Stimulated activated CD8-positive, alpha-beta memory T cell treated with anti-CD3 and anti-CD28 coated beads, Interleukin-2, amount 100 ng/mL, for 48 hours (primary cell): Measurements from ENCODE around the gene DLGAP3.

Experiments used
- DNase-seq, 2 donors: peaks; one replicate each; pipeline ENCODE4 v3.0.0-alpha.2; 2020; ENCODE audit warnings: low read depth in 2 of 2

Gene DLGAP3

DNA sequence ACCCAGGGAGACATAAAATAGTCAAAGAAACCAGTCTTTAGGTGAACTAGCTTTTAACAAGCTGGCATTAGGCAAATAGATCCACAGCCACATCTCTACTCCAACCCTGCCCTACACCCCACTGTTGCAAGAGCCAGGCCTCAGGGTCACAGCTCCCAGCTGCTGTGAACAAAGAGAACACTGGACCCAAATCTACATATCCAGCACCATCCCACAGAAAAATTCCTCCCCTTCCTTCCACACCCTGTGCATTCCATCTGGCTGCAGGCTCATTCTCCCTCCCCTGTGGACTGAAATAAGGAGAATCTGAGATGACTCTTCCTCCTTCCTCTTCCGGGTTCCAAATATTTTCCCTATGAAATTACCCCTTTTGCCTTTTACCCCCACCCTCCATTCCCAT, 23.2 kb downstream of the DLGAP3 start:
- no peak for DNase-seq

DNA sequence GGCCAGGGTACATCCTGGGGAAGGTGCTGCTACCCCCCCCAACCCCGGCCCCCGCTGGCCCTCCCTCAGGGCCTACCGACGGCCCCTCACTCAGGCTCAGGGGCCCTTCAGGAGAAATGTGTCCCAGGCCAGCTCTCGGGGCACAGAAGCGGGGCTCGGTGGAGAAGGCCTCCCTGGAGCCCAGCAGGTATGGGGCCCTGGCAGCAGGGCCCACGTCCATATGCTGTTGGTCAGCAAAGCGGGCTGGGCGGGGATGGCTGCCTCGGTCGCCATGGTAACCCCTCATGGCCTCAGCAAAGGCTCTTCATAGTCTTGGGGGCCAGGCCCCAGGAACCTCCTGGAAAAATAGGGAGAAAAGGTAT, 24.4 kb downstream of the DLGAP3 start:
- DNase-seq = no peak

DNA sequence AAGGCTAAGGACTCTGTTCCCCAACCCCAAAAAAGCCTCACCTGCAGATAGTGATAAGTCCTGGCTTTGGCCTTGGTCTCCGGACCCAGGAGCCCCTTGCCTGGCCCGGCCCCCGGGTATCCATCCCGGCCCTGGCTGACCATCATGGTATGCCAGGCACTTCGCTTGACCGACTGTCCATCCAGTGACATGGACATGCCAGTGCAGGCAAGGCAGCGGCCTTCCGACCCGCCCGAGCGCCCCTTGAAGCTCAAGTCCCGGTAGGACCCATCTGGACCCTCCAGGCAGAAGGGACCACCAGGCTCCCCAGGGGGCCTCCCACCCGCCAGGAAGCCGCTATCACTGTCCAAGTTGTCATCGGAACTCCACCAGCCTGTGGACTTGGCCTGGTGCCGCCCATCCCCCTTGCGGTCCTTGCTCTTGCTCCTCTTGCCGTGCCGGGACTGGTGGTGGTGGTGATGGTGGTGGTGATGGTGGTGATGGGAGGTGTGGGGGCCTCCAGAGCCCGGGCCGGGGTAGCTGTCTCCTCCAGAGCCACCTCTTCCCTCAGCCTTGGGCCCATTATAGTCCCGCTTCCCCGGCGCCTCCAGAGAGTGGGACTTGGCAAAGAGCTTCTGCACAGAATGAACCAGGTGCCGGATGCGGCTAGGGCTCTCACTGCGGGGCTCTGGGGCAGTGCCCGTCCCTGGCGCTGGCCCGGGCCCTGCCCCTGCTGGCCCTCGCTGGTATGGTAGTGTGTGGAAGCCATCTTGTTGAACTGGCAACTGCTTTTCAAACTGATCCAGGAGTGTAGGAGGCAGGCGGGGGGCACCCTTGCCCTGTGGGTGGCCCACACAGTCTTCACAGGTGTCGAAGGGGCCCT, 25.0 kb downstream of the DLGAP3 start:
- DNase-seq = no peak

DNA sequence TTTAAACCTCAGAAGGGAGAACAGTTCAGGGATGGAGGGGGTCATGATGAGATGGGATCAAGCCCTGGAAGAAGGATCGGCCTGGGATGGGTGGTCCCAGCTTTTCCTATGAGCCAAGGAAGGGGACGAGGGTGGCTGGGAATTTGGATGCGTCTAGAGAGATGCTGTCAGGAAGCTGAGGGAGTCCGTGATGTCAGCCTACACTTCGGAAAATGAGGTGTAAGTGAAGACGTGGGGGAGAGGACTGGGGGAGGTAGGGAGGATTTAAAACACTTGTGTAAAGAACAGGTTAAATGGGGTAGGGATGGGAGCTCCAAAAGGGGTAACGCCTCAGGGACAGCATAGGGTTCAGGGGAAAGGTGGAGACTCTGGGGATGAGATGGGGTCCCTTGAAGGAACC, 27.5 kb downstream of the DLGAP3 start:
- no peak for DNase-seq

DNA sequence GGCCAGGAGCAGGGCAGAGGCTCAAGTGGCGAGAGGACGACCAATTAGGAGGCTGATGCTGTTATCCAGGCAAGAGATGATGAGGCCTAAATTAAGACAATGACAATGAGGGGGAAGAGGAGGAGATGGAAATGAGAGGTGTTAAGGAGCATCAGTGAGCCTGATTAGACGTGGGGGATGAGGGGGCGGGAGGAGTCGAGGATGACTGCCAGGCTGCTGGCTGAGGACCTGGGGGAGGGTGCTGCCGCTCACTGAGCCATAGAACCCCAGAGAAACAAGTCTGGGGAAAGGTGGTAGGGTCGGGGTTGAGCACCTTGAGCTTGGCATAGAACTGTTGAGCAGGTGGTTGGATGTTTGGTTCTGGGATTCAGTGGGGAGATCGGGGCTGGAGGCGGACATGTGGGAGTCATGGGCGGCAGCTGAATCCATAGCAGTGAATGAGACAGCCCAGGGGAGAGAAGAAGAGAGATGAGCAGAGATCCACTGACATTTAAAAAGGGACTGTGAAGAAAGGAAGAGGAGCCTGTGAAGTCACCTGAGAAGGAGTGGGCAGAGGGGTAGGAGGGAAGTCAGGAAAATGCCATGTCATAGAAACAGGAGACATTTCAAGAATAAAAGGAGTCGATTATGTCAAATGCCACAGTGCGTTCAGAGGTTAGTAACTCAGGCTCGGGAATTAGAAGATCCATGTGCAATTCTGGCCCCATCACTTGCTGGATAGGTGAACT, 28.5 kb downstream of the DLGAP3 start:
- DNase-seq = no peak

DNA sequence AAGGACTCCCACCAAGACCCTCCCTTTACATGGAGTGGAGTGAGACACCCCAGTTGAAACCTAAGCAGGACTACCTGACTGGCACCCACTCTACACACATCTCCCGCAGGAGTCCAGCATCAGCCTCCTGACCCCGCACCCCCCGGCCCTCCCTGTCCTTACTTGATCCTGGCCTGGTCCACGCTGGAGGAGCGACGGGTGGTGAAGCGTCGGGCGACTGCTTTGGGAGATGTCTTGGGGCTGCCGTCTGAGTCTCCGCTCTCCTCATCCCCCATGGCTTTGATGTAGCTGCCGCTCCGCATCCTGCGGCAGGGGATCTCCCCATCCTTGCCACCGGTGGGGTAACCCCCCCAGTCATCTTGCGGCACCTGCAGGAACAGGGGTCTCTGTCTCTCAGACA, 29.5 kb downstream of the DLGAP3 start:
- no peak for DNase-seq

DNA sequence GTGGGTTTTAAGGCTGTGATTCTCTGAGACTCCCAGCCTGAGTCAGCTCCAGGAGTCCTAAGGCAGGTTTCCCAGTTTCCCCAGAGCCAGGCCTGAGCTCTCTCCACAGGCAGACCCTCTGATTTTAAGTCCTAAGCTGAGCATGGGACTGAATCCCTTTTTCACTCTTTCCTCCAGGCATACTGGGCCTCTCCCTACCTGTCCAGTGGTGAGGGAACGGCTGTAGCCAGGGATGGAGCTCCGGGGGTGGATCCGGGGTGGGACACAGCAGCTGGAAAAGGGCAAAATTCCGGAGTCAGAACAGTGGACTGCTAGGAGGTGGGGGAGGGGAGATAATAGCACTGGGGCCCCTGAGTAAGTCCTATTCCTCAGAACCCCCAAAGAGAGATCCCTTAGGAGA, 30.0 kb downstream of the DLGAP3 start:
- no peak for DNase-seq

GRCh38 chr1:34898330-34898761, 31.1 kb downstream of the DLGAP3 start:
- no peak for DNase-seq

- DNase-seq = no peak
Observed at GRCh38 chr1:34896612-34897011, 32.8 kb downstream of the DLGAP3 start.

DNA sequence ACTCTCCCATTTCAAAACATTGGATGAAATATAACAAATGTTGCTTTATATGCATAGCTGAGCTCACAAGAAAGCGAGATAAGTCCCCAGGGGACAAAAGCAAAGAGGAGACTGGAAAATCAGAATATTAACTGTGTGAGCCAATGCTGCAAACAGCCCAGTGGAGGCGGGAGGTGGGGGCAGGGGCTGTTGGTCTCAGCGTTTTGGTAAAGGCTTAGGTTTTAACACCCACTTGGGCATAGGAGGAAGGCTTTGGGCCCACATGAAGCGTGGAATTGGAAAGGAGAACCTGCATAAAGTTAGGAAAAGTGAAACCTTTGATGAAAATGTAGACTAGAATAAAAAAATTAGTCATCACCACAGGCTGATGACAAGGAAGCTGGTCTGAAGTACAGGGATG, 39.7 kb downstream of the DLGAP3 start:
- DNase-seq = no peak

- DNase-seq = no peak
Observed at GRCh38 chr1:34887593-34887992, 41.9 kb downstream of the DLGAP3 start.

DNA sequence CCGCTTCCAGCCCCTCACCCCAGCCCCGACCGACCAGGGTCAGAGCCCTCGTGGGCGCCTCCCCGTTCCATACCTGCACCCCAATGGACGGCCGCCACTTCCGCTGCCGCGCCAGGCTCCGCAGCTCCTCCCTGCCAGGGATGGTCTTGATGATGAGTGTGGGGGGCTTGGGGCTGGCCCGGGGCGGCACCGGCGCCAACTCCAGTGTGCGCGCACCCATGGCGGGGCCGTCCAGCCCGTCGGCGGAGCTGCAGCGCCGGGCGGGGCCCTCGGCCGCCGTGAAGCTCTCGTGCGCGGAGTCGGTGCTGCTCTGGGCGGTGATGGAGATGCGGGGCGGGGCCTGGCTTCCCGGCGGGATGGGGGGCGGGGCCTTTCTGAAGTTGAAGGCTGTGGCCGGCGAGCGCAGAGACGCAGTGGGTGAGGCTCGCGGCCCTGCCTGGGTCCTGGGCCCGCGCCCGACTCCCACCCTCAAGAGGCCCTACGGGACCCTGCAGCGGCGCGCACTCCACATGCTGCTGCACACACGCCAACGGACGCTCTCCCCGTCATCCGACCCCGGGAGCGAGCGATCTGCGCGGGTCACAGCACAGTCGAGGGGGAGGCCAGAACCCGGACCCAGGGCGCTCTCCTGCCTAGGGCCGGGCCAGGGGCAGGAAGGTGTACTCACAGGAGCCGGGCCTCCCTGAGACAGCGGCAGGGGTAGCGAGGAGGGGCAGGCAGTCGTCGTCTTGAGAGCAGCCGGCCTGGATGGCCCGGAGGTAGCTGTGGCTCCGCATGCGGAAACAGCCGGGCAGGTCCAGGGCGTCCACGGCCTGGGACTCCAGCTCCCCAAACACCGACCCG, 43.8 kb downstream of the DLGAP3 start:
- peak; percentile 52 to 65 for DNase-seq

DNA sequence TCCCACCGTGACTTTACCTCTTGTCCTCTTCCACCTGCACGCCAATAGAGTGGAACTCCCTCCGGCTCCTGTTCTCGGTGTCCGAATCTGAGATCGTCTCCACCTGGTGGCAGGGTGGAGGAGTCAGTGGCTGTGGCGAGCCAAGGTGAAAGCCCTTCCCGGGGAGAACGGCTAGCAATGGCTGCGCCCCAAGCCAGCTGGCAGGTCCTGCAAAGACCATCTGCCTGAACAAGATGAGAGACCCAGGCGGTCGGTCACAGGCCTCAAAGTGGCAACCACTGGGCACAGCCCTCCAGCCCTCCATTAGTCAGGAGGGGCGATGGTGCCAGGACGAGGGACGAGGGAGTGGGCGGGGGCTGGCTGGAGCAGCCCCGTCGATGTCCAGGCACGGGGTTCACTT, 44.5 kb downstream of the DLGAP3 start:
- DNase-seq = no peak

DNA sequence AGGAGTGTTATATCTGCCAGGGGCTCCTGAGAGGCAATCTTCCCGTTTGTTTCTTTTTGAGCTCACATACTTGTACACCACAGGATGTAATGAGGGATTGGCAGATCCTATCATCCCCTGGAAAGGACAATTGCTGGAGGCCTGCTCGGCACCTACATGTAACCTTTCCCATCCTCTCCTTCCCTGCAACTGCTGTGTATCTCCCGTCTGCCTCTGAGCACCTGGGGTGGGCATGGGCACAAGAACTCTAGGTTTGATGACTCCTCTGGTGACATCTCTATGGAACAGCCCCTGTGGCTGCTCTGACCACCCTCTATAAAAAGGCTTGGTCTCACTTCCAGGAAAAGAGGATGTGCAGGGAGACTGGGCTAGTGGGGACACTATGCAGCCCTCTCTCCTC, 44.9 kb downstream of the DLGAP3 start:
- no peak for DNase-seq

DNA sequence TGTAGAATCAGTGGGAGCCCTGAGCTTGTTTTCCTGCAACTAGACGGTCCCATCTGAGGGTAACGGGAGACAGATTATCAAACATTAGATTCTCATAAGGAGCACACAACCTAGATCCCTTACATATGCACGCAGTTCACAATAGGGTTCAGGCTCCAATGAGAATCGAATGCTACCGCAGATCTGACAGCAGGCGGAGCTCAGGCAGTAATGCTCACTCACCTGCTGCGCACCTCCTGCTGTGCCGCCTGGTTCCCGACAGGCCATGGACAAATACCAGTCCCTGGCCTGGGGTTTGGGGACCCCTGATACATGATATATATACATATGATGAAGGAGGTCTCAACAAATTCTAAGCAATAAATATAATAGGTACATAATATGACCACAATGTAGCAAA, 50.2 kb downstream of the DLGAP3 start:
- no peak for DNase-seq

DNA sequence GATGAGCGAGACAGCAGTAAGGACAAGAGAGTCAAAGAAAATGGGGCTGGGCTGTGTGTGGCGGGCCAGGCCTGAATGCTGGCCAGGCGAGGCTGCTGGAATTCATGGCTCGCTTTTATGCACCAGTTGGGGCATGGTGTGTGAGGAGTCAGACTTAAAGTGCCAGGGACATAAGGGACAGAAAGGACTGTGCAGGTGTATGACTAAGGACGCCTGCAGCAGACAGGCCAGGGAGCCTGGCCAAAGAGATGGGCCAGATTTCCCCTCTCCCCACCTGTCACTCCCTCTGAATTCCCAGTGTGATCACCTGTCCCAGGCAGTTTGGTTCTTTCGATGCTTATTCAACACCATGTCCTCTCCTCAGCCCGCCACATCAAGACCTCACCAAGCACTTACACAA, 53.0 kb downstream of the DLGAP3 start:
- no peak for DNase-seq

GRCh38 chr1:34874296-34874952, 55.0 kb downstream of the DLGAP3 start:
- DNase-seq = no peak

- DNase-seq = no peak
Observed at GRCh38 chr1:34872133-34872503, 57.3 kb downstream of the DLGAP3 start.

DNA sequence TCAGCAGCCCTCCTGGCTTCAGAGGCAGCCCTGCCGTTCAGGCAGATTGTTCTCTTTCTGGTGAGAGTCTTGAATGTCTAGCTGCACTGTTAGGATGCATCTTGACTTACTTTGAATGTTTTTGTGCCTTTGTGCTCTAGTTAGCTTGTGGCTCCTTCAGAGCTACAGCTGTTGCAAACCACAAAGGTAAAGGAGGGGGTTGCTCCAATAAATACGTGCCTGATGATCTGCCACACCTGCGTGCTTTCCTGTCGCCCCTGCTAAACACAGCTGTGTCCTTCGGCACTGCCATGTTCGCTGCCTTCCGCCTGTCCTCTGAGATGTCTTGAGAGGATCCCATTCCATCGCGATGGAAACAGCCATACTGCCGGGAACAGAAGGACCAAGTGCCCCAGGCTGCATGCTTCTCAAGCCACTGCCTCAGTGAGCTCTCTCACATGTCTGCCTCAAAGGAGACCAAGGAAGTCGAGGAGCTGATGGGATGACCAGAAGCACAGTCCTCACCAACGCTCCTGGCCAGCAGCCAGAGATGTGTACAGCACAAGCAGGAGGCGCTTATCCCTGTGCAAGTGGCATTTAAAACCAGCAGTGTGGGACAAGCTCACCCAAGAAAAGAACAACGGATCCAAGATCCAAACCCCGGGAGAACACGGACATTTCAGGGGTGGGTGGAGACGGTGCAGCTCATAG, 57.9 kb downstream of the DLGAP3 start:
- DNase-seq = no peak

DNA sequence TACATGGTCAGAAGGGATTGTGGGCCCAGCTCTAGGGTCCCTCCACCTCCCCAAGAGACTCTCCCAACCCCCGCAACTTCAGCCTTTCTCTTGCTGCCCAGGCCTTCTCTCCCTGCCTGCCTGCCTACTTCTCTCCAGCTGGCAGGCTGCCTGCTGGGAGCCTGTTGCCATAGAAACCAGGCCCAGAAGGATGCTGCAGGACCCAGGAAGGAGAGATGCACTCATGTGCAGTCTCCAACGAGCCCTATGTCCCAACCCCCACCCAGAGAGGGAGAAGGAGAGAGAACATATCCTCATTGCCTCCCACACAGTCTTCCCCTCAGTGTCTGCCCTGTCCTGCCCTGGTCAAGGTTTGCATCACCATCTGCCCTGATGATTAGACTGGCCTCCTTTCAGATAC, 59.1 kb downstream of the DLGAP3 start:
- DNase-seq = no peak

DNA sequence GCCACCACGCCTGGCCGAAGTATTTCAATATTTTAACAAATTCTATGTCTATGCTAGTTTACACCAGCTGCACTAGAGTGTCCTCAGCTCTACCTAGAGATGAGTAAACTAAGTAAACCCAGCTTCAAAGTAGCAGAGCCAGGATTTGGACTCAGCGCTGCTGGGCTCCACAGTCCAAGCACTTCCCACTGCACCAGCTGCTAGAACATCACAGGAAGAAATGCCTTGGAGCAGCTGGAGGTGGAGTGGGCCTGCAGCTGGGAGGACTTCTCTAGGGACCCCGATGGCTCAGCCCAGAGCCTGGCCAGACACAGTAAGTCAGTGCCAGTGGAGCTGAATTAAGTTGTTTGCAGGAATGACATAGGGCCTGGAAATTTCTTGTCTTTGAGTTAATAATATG, 59.7 kb downstream of the DLGAP3 start:
- no peak for DNase-seq
